GM18502 (cell line): Measurements from ENCODE around the gene ACADL.

ENCODE experiments used
- ATAC-seq: cut with Tn5 transposase; IDR thresholded peaks from one replicate; pipeline ENCODE4 v1.9.1; 2021; ENCODE audit warnings: mild to moderate bottlenecking; ENCODE audit not compliant: unreplicated experiment, poor library complexity

Gene ACADL

GRCh38 chr2:210224941-210225672 is at the start of gene ACADL:
Gene ACADL (minus strand): TSS chr2:210225447. CDS start chr2:210225263, 184 bp downstream.
- ATAC-seq, result no peak

- ATAC-seq, result no peak
These were observed 46.1 kb upstream of the ACADL start for GRCh38 chr2:210271300-210271699.

GRCh38 chr2:210269148-210269547 is 43.9 kb upstream of the ACADL start:
- no peak for ATAC-seq

DNA sequence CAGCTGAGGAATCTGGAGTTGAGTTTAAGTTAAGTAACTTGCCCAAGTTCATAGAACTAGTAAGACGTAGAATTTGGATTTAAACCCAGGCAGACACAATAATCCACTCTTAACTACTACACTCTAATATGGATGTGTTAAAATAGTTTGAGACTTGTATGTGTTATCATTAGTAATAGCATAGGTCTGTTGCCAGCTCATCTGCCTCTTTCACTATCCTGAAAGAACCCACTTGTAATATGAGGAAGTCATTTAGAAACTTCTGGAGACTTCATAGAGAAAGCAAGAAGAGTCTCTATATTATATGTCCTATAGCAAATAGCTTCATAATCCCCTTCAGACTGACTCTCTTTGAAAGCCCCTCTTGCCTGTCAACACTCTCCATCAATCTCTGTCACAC is 43.0 kb upstream of the ACADL start:
- no peak for ATAC-seq

DNA sequence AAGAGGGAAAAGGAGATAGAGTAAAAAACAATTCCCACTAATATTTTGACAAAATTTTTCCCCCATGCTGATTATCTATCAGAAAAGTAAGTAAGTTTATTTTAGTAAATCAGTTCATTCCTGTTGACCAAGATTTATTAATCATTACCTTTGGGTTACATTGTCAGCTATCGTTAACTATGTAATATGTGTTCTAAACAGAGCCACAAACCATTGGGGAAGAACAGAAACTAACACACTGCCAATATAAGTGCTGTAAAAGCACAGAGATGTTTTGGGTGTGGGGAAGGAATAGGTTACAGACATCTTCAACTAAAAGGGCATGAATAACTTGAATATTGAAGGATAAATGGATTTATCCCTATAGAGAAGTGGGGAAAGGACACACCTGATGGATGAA is 42.5 kb upstream of the ACADL start:
- ATAC-seq, result no peak

GRCh38 chr2:210264282-210264681 is 39.0 kb upstream of the ACADL start:
- no peak for ATAC-seq

- no peak for ATAC-seq
These were observed 38.6 kb upstream of the ACADL start for GRCh38 chr2:210263841-210264240.

DNA sequence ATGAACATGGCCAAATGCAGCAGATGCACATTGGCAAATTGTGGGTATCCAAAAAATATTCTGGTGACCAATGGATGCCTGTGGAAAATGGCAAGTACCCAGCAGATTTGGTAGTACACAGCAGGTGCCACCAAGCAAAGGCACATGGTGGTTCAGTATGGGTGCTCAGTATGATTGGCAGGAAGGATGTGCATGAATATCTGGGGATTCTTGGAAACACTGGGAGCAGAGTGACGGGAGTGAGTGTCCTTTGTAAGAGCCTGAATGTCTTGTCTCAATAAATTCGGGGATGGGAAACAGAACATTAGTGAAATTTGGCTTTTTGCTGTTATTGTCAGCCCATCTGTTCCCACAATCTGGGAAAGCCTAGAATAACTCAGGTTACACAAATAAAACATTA is 36.8 kb upstream of the ACADL start:
- ATAC-seq, result no peak

- ATAC-seq, result no peak
These were observed 34.4 kb upstream of the ACADL start for GRCh38 chr2:210259687-210260086.

GRCh38 chr2:210252699-210253606 is 27.7 kb upstream of the ACADL start:
- no peak for ATAC-seq

DNA sequence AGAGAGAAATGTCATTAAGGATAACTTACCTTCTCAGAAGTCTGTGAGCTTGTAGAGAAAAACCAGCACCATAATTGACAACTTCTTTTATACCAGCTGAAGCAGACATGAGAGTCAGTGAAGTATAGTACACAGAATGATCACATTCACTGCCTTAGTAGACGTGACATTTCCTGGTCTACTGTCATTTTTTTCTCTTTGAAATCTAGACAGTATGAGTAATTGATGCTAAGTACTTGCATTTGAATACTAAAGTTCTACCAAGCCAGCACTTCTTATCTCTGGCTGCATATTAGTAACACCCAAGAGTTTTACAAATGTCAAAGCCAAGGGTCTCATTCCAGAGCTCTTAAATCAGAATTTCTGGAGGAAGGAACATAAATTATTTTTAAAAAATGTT is 25.4 kb upstream of the ACADL start:
- ATAC-seq, result no peak

DNA sequence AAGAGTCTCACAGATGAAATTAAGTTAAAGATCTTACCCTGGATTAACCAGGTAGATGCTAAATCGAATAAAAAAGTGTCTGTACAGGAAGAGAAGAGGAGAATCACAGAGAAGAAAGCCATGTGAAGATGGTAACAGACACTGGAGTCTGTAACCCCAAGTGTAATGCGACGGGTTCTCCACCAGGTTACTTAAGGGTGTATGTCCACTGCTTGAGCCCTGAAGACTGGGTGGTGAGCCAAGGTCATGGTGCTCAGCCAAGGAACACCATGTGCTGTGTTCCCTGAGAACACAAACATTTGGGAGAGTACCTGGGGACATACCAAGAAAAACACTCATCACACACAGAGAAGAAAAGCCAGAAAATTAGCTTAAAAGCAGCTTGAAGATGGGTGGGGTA is 8.2 kb upstream of the ACADL start:
- ATAC-seq, result no peak

DNA sequence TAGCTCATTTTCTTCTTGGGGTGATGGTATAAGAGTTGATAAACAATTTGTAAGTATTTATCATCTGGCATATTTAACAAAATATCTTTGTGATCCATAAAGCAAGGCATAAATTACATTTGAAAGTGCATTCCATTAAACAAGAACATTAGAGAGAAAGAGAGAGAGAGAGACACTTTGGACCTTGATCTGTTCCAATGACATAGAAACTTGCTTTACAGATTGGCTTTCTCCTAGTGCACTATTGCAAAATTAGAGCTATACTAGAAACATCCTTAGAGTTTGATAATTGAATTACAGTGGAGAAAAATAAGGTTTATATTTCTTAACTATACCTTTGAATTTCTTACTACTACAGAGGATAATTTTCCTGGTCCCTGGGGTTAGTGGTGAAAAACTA is 5.7 kb upstream of the ACADL start:
- ATAC-seq, result no peak

DNA sequence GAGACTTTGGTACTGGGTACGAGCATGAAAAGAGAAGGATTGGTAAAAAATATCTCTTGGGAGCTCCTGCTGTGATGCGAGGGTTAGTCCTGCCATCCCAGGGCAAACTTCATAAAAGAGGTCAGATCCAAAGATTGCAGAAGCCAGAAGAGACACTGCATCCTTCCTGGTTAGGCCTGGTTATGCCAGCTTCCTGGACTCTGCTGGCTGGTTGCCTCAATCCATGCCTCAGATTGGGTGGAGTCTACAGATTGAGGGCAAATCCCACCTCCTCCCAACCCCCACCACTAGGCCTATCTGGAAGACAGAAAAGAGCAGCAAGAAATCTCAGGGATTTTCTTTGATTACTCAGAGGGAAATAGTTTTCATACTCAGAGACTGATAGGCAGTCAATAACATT is 5.3 kb upstream of the ACADL start:
- no peak for ATAC-seq

GRCh38 chr2:210228586-210228985 is 3.3 kb upstream of the ACADL start:
- ATAC-seq, result no peak

DNA sequence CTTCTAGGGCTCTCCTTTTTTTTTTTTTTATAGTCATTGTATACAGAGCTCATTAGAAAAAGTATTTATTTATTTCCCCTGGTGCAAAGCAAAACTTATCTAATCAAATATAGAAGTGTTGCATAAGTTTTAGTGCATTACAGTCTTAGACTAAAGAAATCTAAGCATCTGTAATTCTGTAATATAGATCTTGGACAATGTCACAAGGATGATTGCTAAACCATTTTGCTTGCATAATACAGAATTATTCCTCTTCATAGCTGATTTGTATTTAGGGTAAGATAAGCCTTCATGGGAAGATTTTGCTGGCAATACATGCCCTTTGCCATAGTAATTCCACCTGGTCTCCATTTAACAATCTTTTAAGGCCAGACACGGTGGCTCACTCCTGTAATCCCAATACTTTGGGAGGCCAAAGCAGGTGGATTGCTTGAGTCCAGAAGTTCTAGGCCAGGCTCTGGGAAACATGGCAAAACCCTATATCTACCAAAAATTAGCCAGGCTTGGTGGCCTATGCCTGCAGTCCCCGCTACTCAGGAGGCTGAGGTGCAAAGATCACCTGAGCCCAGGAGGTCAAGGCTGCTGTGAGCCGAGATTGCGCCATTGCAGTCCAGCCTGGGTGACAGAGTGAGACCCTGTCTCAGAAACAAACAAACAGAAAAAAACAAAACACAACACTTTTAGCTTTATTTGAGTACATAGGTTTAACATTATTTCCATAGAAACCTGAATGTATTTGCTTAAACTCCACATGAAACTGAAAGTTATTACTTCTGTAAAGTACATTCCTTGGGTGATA is 2.2 kb upstream of the ACADL start:
- no peak for ATAC-seq

DNA sequence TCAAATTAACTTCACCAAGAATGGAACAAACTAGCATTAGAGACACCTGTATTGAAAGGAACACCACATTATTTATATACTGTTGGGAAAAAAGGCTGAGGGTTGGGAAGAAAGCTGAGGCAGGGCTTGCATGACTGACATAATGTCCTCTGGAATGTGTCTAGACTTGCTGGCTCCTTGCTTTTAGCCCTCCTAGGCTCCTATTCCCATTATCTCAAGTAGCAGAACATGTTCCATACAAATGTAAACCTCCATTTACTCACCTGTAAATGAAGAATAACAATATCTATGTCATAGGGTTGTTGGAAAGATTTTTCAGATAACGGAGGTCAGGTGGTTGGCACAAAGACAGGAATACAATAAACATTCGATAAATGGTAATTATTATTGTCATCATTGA is 976 bp upstream of the ACADL start:
- ATAC-seq, result no peak

DNA sequence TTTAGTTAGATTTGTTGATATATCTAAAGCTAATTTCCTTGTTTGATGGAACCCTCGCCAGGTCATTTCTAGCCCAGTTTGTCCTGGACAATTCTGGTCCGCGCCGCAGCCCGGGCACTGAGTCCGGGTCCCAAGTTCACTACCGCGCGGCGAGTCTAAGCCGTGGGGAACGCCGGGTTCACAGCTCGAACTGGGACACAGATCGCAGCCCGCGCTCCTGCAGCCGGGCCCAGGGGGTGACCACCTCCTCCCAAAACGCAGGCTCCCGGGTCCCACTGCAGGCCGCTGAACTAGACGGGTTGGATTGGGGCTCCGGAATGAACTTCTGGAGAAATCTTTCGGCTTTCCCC is 681 bp downstream of the ACADL start:
- ATAC-seq, result no peak

- ATAC-seq, result no peak
These were observed 10.1 kb downstream of the ACADL start for GRCh38 chr2:210215120-210215519.

DNA sequence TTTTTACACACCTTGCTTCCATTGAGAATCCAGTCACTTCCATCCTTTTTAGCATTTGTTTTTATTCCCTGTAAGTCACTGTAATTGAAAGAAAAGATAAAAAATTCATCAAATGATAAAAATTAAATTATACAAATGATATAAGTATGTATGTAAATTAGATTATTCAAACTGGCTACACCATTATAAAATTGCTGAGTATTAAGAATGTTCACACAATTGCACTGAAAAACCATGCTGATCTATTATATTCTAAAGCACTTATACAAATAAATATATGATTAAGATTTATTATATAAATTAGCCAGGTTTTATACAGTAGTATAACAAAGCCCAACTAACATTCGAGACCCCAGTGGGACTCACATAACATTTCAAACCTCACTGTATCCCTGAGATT is 15.1 kb downstream of the ACADL start:
- ATAC-seq, result no peak

GRCh38 chr2:210207929-210208328 is 17.3 kb downstream of the ACADL start:
- ATAC-seq, result no peak
